HepG2 (cell line): ENCODE measurements around the gene FAHD2A.

Experiments
- CC2D1A ChIP-seq: sonication (generic); formaldehyde crosslinking; IDR thresholded peaks from 2 replicates; pipeline ENCODE4 v1.8.1; 2023; ENCODE audit warnings: mild to moderate bottlenecking, missing genetic modification reagents
- EZH2 ChIP-seq: conservative IDR thresholded peaks from 2 replicates; pipeline ENCODE4 v1.6.1; 2012; ENCODE audit warnings: mild to moderate bottlenecking, low read depth, low read length, moderate library complexity
- POLR2AphosphoS5 ChIP-seq: IDR thresholded peaks from 2 replicates; pipeline ENCODE4 v1.6.1; 2012; ENCODE audit warnings: low read depth, low read length
- RNF2 ChIP-seq: fragments of 450-650 bp; conservative IDR thresholded peaks from 2 replicates; pipeline ENCODE4 v1.6.1; 2016; ENCODE audit warnings: low read depth
- SETDB1 ChIP-seq: sonication (generic); formaldehyde crosslinking; IDR thresholded peaks from 2 replicates; pipeline ENCODE4 v1.5.1; 2020; ENCODE audit warnings: missing genetic modification reagents, mild to moderate bottlenecking, borderline replicate concordance
- SP4 ChIP-seq: sonication (generic); formaldehyde crosslinking; IDR thresholded peaks from 2 replicates; pipeline ENCODE4 v1.8.1; 2023; ENCODE audit warnings: mild to moderate bottlenecking, missing genetic modification reagents
- SSRP1 ChIP-seq: IDR thresholded peaks from 2 replicates; pipeline ENCODE4 v1.6.1; 2016; ENCODE audit warnings: control low read depth
- ZNF121 ChIP-seq: sonication (generic); formaldehyde crosslinking; IDR thresholded peaks from 2 replicates; pipeline ENCODE4 v1.5.0; 2020; ENCODE audit warnings: mild to moderate bottlenecking, missing genetic modification reagents
- ZZZ3 ChIP-seq: sonication (generic); formaldehyde crosslinking; IDR thresholded peaks from 2 replicates; pipeline ENCODE4 v1.4.0; 2020; ENCODE audit warnings: missing genetic modification reagents, mild to moderate bottlenecking, borderline replicate concordance
- TF ChIP-seq, protein P1 (sequence below): sonication (generic); formaldehyde crosslinking; IDR thresholded peaks from 2 replicates; pipeline ENCODE4 v1.5.0; 2020; ENCODE audit warnings: mild to moderate bottlenecking, missing genetic modification reagents, moderate library complexity
- TF ChIP-seq, protein P2 (sequence below): fragments of 450-650 bp; IDR thresholded peaks from 2 replicates; pipeline ENCODE4 v1.6.1; 2016
- TF ChIP-seq, protein P3 (sequence below): sonication (generic); formaldehyde crosslinking; IDR thresholded peaks from 2 replicates; pipeline ENCODE4 v1.4.0; 2020; ENCODE audit warnings: missing genetic modification reagents
- TF ChIP-seq, protein P4 (sequence below): IDR thresholded peaks from 2 replicates; pipeline ENCODE4 v1.6.1; 2016; ENCODE audit warnings: low read depth, missing genetic modification reagents, missing compliant biosample characterization
- TF ChIP-seq, protein P5 (sequence below): sonication (generic); formaldehyde crosslinking; IDR thresholded peaks from 2 replicates; pipeline ENCODE4 v1.4.0; 2020; ENCODE audit warnings: missing genetic modification reagents

DNA sequence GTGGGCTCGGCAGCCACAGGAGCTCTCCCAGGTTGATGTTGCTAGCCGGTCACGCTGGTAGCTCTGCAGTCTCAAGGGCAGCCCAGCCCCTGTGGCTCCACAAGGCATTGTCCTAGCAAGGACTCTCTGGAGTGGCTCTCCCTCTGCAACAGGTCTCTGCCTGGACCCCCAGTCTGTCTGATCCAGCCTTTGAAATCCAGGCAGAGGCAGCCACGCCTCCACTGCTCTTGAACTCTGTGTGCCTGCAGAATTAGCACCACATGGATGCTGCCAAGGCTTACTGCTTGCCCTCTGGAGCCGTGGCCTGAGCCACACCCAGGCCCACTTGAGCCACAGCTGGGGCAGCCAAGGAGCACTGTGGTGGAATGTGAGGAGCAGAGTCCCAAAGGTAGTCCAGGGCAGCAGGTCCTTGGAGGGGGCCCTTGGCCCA is 43.0 kb upstream of the FAHD2A start:
- TF ChIP-seq ZNF121, result no peak
- no peak for TF ChIP-seq CC2D1A (CRISPR knock-in tag)
- TF ChIP-seq, protein P1, sequence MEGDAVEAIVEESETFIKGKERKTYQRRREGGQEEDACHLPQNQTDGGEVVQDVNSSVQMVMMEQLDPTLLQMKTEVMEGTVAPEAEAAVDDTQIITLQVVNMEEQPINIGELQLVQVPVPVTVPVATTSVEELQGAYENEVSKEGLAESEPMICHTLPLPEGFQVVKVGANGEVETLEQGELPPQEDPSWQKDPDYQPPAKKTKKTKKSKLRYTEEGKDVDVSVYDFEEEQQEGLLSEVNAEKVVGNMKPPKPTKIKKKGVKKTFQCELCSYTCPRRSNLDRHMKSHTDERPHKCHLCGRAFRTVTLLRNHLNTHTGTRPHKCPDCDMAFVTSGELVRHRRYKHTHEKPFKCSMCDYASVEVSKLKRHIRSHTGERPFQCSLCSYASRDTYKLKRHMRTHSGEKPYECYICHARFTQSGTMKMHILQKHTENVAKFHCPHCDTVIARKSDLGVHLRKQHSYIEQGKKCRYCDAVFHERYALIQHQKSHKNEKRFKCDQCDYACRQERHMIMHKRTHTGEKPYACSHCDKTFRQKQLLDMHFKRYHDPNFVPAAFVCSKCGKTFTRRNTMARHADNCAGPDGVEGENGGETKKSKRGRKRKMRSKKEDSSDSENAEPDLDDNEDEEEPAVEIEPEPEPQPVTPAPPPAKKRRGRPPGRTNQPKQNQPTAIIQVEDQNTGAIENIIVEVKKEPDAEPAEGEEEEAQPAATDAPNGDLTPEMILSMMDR (CRISPR knock-in tag), result no peak
- no peak for TF ChIP-seq RNF2
- TF ChIP-seq, protein P2, sequence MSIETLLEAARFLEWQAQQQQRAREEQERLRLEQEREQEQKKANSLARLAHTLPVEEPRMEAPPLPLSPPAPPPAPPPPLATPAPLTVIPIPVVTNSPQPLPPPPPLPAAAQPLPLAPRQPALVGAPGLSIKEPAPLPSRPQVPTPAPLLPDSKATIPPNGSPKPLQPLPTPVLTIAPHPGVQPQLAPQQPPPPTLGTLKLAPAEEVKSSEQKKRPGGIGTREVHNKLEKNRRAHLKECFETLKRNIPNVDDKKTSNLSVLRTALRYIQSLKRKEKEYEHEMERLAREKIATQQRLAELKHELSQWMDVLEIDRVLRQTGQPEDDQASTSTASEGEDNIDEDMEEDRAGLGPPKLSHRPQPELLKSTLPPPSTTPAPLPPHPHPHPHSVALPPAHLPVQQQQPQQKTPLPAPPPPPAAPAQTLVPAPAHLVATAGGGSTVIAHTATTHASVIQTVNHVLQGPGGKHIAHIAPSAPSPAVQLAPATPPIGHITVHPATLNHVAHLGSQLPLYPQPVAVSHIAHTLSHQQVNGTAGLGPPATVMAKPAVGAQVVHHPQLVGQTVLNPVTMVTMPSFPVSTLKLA, result no peak
- TF ChIP-seq, protein P3, sequence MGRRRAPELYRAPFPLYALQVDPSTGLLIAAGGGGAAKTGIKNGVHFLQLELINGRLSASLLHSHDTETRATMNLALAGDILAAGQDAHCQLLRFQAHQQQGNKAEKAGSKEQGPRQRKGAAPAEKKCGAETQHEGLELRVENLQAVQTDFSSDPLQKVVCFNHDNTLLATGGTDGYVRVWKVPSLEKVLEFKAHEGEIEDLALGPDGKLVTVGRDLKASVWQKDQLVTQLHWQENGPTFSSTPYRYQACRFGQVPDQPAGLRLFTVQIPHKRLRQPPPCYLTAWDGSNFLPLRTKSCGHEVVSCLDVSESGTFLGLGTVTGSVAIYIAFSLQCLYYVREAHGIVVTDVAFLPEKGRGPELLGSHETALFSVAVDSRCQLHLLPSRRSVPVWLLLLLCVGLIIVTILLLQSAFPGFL, result no peak
- no peak for TF ChIP-seq POLR2AphosphoS5
- no peak for TF ChIP-seq ZZZ3
- no peak for TF ChIP-seq EZH2
- TF ChIP-seq, protein P4, sequence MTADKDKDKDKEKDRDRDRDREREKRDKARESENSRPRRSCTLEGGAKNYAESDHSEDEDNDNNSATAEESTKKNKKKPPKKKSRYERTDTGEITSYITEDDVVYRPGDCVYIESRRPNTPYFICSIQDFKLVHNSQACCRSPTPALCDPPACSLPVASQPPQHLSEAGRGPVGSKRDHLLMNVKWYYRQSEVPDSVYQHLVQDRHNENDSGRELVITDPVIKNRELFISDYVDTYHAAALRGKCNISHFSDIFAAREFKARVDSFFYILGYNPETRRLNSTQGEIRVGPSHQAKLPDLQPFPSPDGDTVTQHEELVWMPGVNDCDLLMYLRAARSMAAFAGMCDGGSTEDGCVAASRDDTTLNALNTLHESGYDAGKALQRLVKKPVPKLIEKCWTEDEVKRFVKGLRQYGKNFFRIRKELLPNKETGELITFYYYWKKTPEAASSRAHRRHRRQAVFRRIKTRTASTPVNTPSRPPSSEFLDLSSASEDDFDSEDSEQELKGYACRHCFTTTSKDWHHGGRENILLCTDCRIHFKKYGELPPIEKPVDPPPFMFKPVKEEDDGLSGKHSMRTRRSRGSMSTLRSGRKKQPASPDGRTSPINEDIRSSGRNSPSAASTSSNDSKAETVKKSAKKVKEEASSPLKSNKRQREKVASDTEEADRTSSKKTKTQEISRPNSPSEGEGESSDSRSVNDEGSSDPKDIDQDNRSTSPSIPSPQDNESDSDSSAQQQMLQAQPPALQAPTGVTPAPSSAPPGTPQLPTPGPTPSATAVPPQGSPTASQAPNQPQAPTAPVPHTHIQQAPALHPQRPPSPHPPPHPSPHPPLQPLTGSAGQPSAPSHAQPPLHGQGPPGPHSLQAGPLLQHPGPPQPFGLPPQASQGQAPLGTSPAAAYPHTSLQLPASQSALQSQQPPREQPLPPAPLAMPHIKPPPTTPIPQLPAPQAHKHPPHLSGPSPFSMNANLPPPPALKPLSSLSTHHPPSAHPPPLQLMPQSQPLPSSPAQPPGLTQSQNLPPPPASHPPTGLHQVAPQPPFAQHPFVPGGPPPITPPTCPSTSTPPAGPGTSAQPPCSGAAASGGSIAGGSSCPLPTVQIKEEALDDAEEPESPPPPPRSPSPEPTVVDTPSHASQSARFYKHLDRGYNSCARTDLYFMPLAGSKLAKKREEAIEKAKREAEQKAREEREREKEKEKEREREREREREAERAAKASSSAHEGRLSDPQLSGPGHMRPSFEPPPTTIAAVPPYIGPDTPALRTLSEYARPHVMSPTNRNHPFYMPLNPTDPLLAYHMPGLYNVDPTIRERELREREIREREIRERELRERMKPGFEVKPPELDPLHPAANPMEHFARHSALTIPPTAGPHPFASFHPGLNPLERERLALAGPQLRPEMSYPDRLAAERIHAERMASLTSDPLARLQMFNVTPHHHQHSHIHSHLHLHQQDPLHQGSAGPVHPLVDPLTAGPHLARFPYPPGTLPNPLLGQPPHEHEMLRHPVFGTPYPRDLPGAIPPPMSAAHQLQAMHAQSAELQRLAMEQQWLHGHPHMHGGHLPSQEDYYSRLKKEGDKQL (CRISPR knock-in tag), result no peak
- no peak for TF ChIP-seq SETDB1 (CRISPR knock-in tag)
- TF ChIP-seq SP4 (CRISPR knock-in tag), result no peak
- no peak for TF ChIP-seq SSRP1
- TF ChIP-seq, protein P5, sequence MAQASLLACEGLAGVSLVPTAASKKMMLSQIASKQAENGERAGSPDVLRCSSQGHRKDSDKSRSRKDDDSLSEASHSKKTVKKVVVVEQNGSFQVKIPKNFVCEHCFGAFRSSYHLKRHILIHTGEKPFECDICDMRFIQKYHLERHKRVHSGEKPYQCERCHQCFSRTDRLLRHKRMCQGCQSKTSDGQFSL (CRISPR knock-in tag), result no peak
